IMR-90 (cell line): ENCODE results near the gene CCDC184. TPM values are rescaled to one million over a fixed set of nuclear protein-coding genes. Genes with fewer than 3 reads are reported as not detected.

Experiments
- ATAC-seq: fragments of 200-7000 bp; cut with Tn5 transposase; 2 replicates; pipeline ENCODE4 v1.9.1; 2020; ENCODE audit warnings: low read depth, mild to moderate bottlenecking, moderate library complexity
- BruUV-seq: library from RNA; stranded (reverse); fragments of 400-500 nt; replicated peaks from 2 replicates; lab custom pipeline; 2021; lab: Mats Ljungman, UMichigan
- CTCF ChIA-PET: fragments of 300-600 bp; formaldehyde crosslinking; extraction: SDS; loops from one replicate; lab custom pipeline; 2021; ENCODE audit warnings: antibody characterized with exemption; lab: Yijun Ruan, JAX
- POLR2A ChIA-PET: fragments of 300-600 bp; sonication (Branson Sonifier 250); formaldehyde crosslinking; loops from one replicate; lab custom pipeline; 2022; ENCODE audit warnings: antibody characterized with exemption; ENCODE audit not compliant: unreplicated experiment; lab: Charles Lee
- DNase-seq: peaks from one replicate; pipeline ENCODE4 v3.0.0; 2013
- H2AFZ ChIP-seq: replicated peaks from 2 replicates; pipeline ENCODE3; 2013; ENCODE audit warnings: low read length, mild to moderate bottlenecking; ENCODE audit not compliant: poor library complexity
- H2AK5ac ChIP-seq: 2 replicates; pipeline ENCODE4 v1.6.1; 2013; ENCODE audit warnings: low read depth, low read length, inconsistent platforms
- H2AK9ac ChIP-seq: replicated peaks from 2 replicates; pipeline ENCODE3; 2013; ENCODE audit warnings: mild to moderate bottlenecking, low read depth, low read length, moderate library complexity; ENCODE audit not compliant: poor library complexity
- H2BK120ac ChIP-seq: 2 replicates; pipeline ENCODE4 v1.6.1; 2013; ENCODE audit warnings: low read depth, low read length, inconsistent platforms
- H2BK15ac ChIP-seq: 3 replicates; pipeline ENCODE4 v1.6.1; 2013; ENCODE audit warnings: low read depth, low read length, inconsistent platforms
- H2BK20ac ChIP-seq: 2 replicates; pipeline ENCODE4 v1.6.1; 2013; ENCODE audit warnings: low read depth, mild to moderate bottlenecking, inconsistent platforms, low read length, moderate library complexity
- H2BK5ac ChIP-seq: 2 replicates; pipeline ENCODE4 v1.6.1; 2013; ENCODE audit warnings: mild to moderate bottlenecking, low read depth, low read length, inconsistent platforms; ENCODE audit not compliant: poor library complexity, severe bottlenecking
- H3K14ac ChIP-seq: replicated peaks from 2 replicates; pipeline ENCODE4 v1.6.1; 2013; ENCODE audit warnings: low read depth, low read length, inconsistent platforms
- H3K18ac ChIP-seq: 2 replicates; pipeline ENCODE4 v1.6.1; 2013; ENCODE audit warnings: low read depth, low read length, control low read depth
- H3K23ac ChIP-seq: 2 replicates; pipeline ENCODE4 v1.6.1; 2013; ENCODE audit warnings: low read depth, low read length, inconsistent platforms
- H3K27ac ChIP-seq: 2 replicates; pipeline ENCODE4 v1.5.1; 2013; ENCODE audit warnings: mild to moderate bottlenecking, control low read depth, low read length; ENCODE audit not compliant: insufficient read depth
- H3K27me3 ChIP-seq: 2 replicates; pipeline ENCODE4 v1.6.1; 2013; ENCODE audit warnings: low read length; ENCODE audit not compliant: control insufficient read depth, insufficient read depth
- H3K36me3 ChIP-seq: 2 replicates; pipeline ENCODE4 v1.6.1; 2013; ENCODE audit warnings: low read length, mixed read lengths; ENCODE audit not compliant: control insufficient read depth, insufficient read depth
- H3K4ac ChIP-seq: 2 replicates; pipeline ENCODE4 v1.6.1; 2013; ENCODE audit warnings: low read depth, low read length, inconsistent platforms
- H3K4me1 ChIP-seq: 2 replicates; pipeline ENCODE4 v1.6.1; 2013; ENCODE audit warnings: low read length, mixed read lengths; ENCODE audit not compliant: control insufficient read depth, insufficient read depth
- H3K4me2 ChIP-seq: 2 replicates; pipeline ENCODE4 v1.6.1; 2013; ENCODE audit warnings: low read depth, mild to moderate bottlenecking, control low read depth, low read length, moderate library complexity
- H3K4me3 ChIP-seq: 2 replicates; pipeline ENCODE4 v1.5.1; 2013; ENCODE audit warnings: low read depth, mild to moderate bottlenecking, control low read depth, low read length, moderate library complexity; ENCODE audit not compliant: insufficient read depth
- H3K56ac ChIP-seq: 2 replicates; pipeline ENCODE4 v1.6.1; 2013; ENCODE audit warnings: low read length, inconsistent platforms; ENCODE audit not compliant: insufficient read depth; ENCODE audit errors: extremely low read depth
- H3K79me1 ChIP-seq, 2 experiments: 2 replicates each; pipeline ENCODE4 v1.6.1; 2013; ENCODE audit warnings: low read length in 2 of 2, inconsistent platforms in 1 of 2, low read depth in 1 of 2
- H3K9ac ChIP-seq: 2 replicates; pipeline ENCODE4 v1.6.1; 2013; ENCODE audit warnings: low read depth, low read length, control low read depth
- H3K9me1 ChIP-seq: 2 replicates; pipeline ENCODE4 v1.6.1; 2013; ENCODE audit warnings: low read length, inconsistent platforms; ENCODE audit not compliant: insufficient read depth
- H3K9me3 ChIP-seq: 2 replicates; pipeline ENCODE4 v1.6.1; 2013; ENCODE audit warnings: low read length; ENCODE audit not compliant: control insufficient read depth, insufficient read depth
- H4K20me1 ChIP-seq: 2 replicates; pipeline ENCODE4 v1.6.1; 2013; ENCODE audit warnings: low read length, inconsistent platforms; ENCODE audit not compliant: insufficient read depth
- H4K5ac ChIP-seq: 2 replicates; pipeline ENCODE4 v1.6.1; 2013; ENCODE audit warnings: mild to moderate bottlenecking, low read depth, low read length, control low read depth
- H4K8ac ChIP-seq, 2 experiments: 2 replicates each; pipeline ENCODE4 v1.6.1; 2013; ENCODE audit warnings: low read depth in 2 of 2, low read length in 2 of 2, control low read depth in 1 of 2, inconsistent platforms in 1 of 2
- H4K91ac ChIP-seq: 2 replicates; pipeline ENCODE4 v1.6.1; 2013; ENCODE audit warnings: low read depth, low read length, inconsistent platforms; ENCODE audit not compliant: insufficient read depth
- CHD1 ChIP-seq: IDR thresholded peaks from 2 replicates; pipeline ENCODE4 v1.6.1; 2012; ENCODE audit warnings: low read depth, low read length, improper control_type of control experiment
- FOS ChIP-seq: fragments of 150-350 bp; IDR thresholded peaks from 2 replicates; pipeline ENCODE4 v1.6.1; 2016; ENCODE audit warnings: low read depth, low read length
- MAZ ChIP-seq: IDR thresholded peaks from 2 replicates; pipeline ENCODE4 v1.6.1; 2012; ENCODE audit warnings: low read depth, mild to moderate bottlenecking, low read length, improper control_type of control experiment, moderate library complexity, borderline replicate concordance
- NFE2L2 ChIP-seq: fragments of 150-350 bp; IDR thresholded peaks from 2 replicates; pipeline ENCODE4 v1.6.1; 2016; ENCODE audit warnings: low read depth, mild to moderate bottlenecking, low read length
- RAD21 ChIP-seq: IDR thresholded peaks from 2 replicates; pipeline ENCODE4 v1.6.1; 2012; ENCODE audit warnings: low read length, improper control_type of control experiment
- RFX5 ChIP-seq: IDR thresholded peaks from 2 replicates; pipeline ENCODE4 v1.8.0; 2012; ENCODE audit warnings: low read depth, mild to moderate bottlenecking, low read length, moderate library complexity
- WGBS, 2 experiments: methylation state at CpG; one replicate each; pipeline versions ENCODE4 v1.1.5 to v1.1.7; 2013; ENCODE audit warnings: missing lambda C conversion rate in 2 of 2; ENCODE audit not compliant: insufficient read length in 1 of 2; ENCODE audit errors: extremely low coverage in 2 of 2; 5-methylcytosine and 5-hydroxymethylcytosine counted together
- dilution Hi-C: fragments of 300-500 bp; cut with HindIII; formaldehyde crosslinking; loops from one replicate; pipeline ENCODE4 v1.14.3; 2018; ENCODE audit warnings: low sequenced_read_pairs; ENCODE audit not compliant: unreplicated experiment
- in situ Hi-C: fragments of 300-500 bp; cut with MboI; formaldehyde crosslinking; loops from 3 replicates; pipeline ENCODE4 v1.14.3; 2019; ENCODE audit warnings: low sequenced_read_pairs, inconsistent platforms, mixed read lengths
- intact Hi-C: fragments of 100-400 bp; cut with micrococcal nuclease; formaldehyde crosslinking; loops from 2 replicates; pipeline ENCODE4 v1.10.0; 2022
- polyA plus RNA-seq, 3 experiments: library from polyadenylated mRNA; depleted of rRNA; stranded (reverse); fragments of >200 nt; gene quantifications; 2 replicates each; pipeline ENCODE4 v1.2.3, GENCODE V29; 2012; ENCODE audit warnings: low replicate concordance in 1 of 3
- total RNA-seq: library from RNA; depleted of rRNA; stranded (reverse); fragments of >200 nt; gene quantifications from 2 replicates; pipeline ENCODE4 v1.2.3, GENCODE V29; 2012
- TF ChIP-seq, protein P1 (sequence below): conservative IDR thresholded peaks from 2 replicates; pipeline ENCODE4 v1.5.1; 2012; ENCODE audit warnings: mild to moderate bottlenecking, low read depth, low read length, improper control_type of control experiment

Gene CCDC184
- total and polyA plus RNA-seq, 2 of the 4 experiments (the other 2 are of a cell fraction), result 0.18 to 0.22 TPM

- intact Hi-C loops, result no loop called here
- Histone ChIP-seq H4K91ac (no peak overlapping the region), H3K36me3 (no peaks in the 10 kb centered on the region), H2BK5ac (no peak overlapping the region), H2BK120ac (no peak overlapping the region), H3K27ac (no peak overlapping the region), H3K4me3 (no peak overlapping the region), H2AK5ac (no peak overlapping the region; the same call in 1 of the 2 replicates), H3K14ac (no peak overlapping the region), H3K56ac (no peak overlapping the region), H3K9me1 (peaks cover 1% of the 10 kb centered on the region; the same call in 1 of the 2 replicates), H4K5ac (no peak overlapping the region), H4K8ac (no peak overlapping the region), H3K18ac (no peak overlapping the region), H3K79me1 (peaks cover 0 to 8% of the 10 kb centered on the region in 2 experiments; a peak in 2 of 4 replicates), H3K4me1 (peaks cover 6% of the 10 kb centered on the region; the same call in 1 of the 2 replicates), H2BK20ac (no peak overlapping the region), H2AFZ (no peak overlapping the region), H3K9ac (no peak overlapping the region), H3K4ac (no peak overlapping the region), H3K4me2 (no peak overlapping the region), H3K23ac (no peak overlapping the region), H3K27me3 (no peaks in the 10 kb centered on the region), H3K9me3 (peaks cover 2% of the 10 kb centered on the region; the same call in 1 of the 2 replicates), H4K20me1 (no peaks in the 10 kb centered on the region), H2BK15ac (no peak overlapping the region), H2AK9ac (no peak overlapping the region)
- TF ChIP-seq CHD1, result no peak
- TF ChIP-seq FOS, result no peak
- no peak for TF ChIP-seq NFE2L2
- TF ChIP-seq RAD21, result no peak
- TF ChIP-seq RFX5, result no peak
- TF ChIP-seq, protein P1, sequence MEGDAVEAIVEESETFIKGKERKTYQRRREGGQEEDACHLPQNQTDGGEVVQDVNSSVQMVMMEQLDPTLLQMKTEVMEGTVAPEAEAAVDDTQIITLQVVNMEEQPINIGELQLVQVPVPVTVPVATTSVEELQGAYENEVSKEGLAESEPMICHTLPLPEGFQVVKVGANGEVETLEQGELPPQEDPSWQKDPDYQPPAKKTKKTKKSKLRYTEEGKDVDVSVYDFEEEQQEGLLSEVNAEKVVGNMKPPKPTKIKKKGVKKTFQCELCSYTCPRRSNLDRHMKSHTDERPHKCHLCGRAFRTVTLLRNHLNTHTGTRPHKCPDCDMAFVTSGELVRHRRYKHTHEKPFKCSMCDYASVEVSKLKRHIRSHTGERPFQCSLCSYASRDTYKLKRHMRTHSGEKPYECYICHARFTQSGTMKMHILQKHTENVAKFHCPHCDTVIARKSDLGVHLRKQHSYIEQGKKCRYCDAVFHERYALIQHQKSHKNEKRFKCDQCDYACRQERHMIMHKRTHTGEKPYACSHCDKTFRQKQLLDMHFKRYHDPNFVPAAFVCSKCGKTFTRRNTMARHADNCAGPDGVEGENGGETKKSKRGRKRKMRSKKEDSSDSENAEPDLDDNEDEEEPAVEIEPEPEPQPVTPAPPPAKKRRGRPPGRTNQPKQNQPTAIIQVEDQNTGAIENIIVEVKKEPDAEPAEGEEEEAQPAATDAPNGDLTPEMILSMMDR, result no peak
- no peak for TF ChIP-seq MAZ
- ChIA-PET CTCF (no interaction called here), POLR2A (no interaction called here)
- DNase-seq (no peak), ATAC-seq (no peak)
- no CpG with 5 or more reads among the region's 8 CpGs for WGBS, 2 experiments
- in situ Hi-C loops, result no loop called here
- BruUV-seq, result no TSS peak
- dilution Hi-C loops, result no loop called here
Measured at GRCh38 chr12:48202766-48203165, 19.3 kb downstream of the CCDC184 start.
